HepG2 (cell line): Measurements from ENCODE around the gene STC2. TPM values are rescaled to one million over a fixed set of nuclear protein-coding genes. Genes with fewer than 3 reads are reported as not detected.

ENCODE experiments used
- CC2D1A ChIP-seq: sonication (generic); formaldehyde crosslinking; IDR thresholded peaks from 2 replicates; pipeline ENCODE4 v1.8.1; 2023; ENCODE audit warnings: mild to moderate bottlenecking, missing genetic modification reagents
- EHMT2 ChIP-seq: fragments of 200-600 bp; sonication (generic); IDR thresholded peaks from 2 replicates; pipeline ENCODE4 v1.7.0; 2017; ENCODE audit warnings: antibody characterized with exemption, low read depth, low read length, borderline replicate concordance
- HMG20A ChIP-seq: IDR thresholded peaks from 2 replicates; pipeline ENCODE4 v1.6.1; 2016; ENCODE audit warnings: borderline replicate concordance
- JUNB ChIP-seq: sonication (generic); formaldehyde crosslinking; IDR thresholded peaks from 2 replicates; pipeline ENCODE4 v1.8.0; 2022; ENCODE audit warnings: missing genetic modification reagents, mild to moderate bottlenecking, borderline replicate concordance
- PAX8 ChIP-seq: sonication (generic); formaldehyde crosslinking; IDR thresholded peaks from 2 replicates; pipeline ENCODE4 v1.8.0; 2022; ENCODE audit warnings: mild to moderate bottlenecking, missing genetic modification reagents, borderline replicate concordance
- SUZ12 ChIP-seq: fragments of 150-350 bp; IDR thresholded peaks from 2 replicates; pipeline ENCODE4 v1.6.1; 2014; ENCODE audit warnings: low read depth, low read length
- YY1 ChIP-seq: IDR thresholded peaks from 2 replicates; pipeline ENCODE4 v1.6.1; 2011; ENCODE audit warnings: low read length, low read depth, moderate library complexity, mild to moderate bottlenecking; ENCODE audit not compliant: insufficient read depth, insufficient replicate concordance
- ZKSCAN8 ChIP-seq: IDR thresholded peaks from 2 replicates; pipeline ENCODE4 v1.6.1; 2016; ENCODE audit warnings: borderline replicate concordance, missing genetic modification reagents, missing compliant biosample characterization
- ZNF124 ChIP-seq: sonication (generic); formaldehyde crosslinking; IDR thresholded peaks from 2 replicates; pipeline ENCODE4 v1.4.0; 2020; ENCODE audit warnings: missing genetic modification reagents
- ZNF317 ChIP-seq: sonication (generic); formaldehyde crosslinking; IDR thresholded peaks from 2 replicates; pipeline ENCODE4 v1.5.0; 2020; ENCODE audit warnings: mild to moderate bottlenecking, missing genetic modification reagents
- ZNF383 ChIP-seq: sonication (generic); formaldehyde crosslinking; IDR thresholded peaks from 2 replicates; pipeline ENCODE4 v1.4.0; 2020; ENCODE audit warnings: missing genetic modification reagents, mild to moderate bottlenecking, borderline replicate concordance
- ZNF451 ChIP-seq: sonication (generic); formaldehyde crosslinking; IDR thresholded peaks from 2 replicates; pipeline ENCODE4 v1.5.0; 2020; ENCODE audit warnings: mild to moderate bottlenecking, missing genetic modification reagents
- ZNF616 ChIP-seq: sonication (generic); formaldehyde crosslinking; IDR thresholded peaks from 2 replicates; pipeline ENCODE4 v1.5.0; 2020; ENCODE audit warnings: low read depth, mild to moderate bottlenecking, missing genetic modification reagents
- ZNF878 ChIP-seq: sonication (generic); formaldehyde crosslinking; IDR thresholded peaks from 2 replicates; pipeline ENCODE4 v1.8.1; 2023; ENCODE audit warnings: mild to moderate bottlenecking, missing genetic modification reagents, moderate library complexity
- ZSCAN30 ChIP-seq: sonication (generic); formaldehyde crosslinking; IDR thresholded peaks from 2 replicates; pipeline ENCODE4 v1.5.0; 2020; ENCODE audit warnings: mild to moderate bottlenecking, missing genetic modification reagents
- polyA plus RNA-seq, 8 experiments: library from polyadenylated mRNA; depleted of rRNA in 3 of 8; stranded (reverse) in 7 of 8; unstranded in 1 of 8; fragments of >200 nt; fragmentation: Illumina TruSeq in 4 of 8; extraction: Trizol in 4 of 8; gene quantifications; 2 replicates each; pipeline versions ENCODE4 v1.2.1 to v1.2.3, GENCODE V29; 2011 to 2016; ENCODE audit warnings: low read depth in 4 of 8, missing spikeins in 1 of 8, mixed read lengths in 1 of 8; ENCODE audit not compliant: insufficient read depth in 1 of 8
- total RNA-seq, 5 experiments: library from RNA; depleted of rRNA; stranded (reverse); fragments of >200 nt; fragmentation: Illumina TruSeq; extraction: Trizol; gene quantifications; 2 replicates each; pipeline ENCODE4 v1.2.3, GENCODE V29; 2016; ENCODE audit warnings: low read depth in 1 of 5
- TF ChIP-seq, protein P1 (sequence below): sonication (generic); formaldehyde crosslinking; IDR thresholded peaks from 2 replicates; pipeline ENCODE4 v1.8.0; 2022; ENCODE audit warnings: mild to moderate bottlenecking, missing genetic modification reagents, moderate library complexity
- TF ChIP-seq, protein P2 (sequence below): sonication (generic); formaldehyde crosslinking; IDR thresholded peaks from 2 replicates; pipeline ENCODE4 v1.4.0; 2020; ENCODE audit warnings: missing genetic modification reagents
- TF ChIP-seq, protein P3 (sequence below): sonication (generic); formaldehyde crosslinking; IDR thresholded peaks from 2 replicates; pipeline ENCODE4 v1.5.1; 2020; ENCODE audit warnings: missing genetic modification reagents, mild to moderate bottlenecking, borderline replicate concordance
- TF ChIP-seq, protein P4 (sequence below): IDR thresholded peaks from 2 replicates; pipeline ENCODE4 v1.6.1; 2016; ENCODE audit warnings: missing compliant biosample characterization, missing genetic modification reagents, borderline replicate concordance
- TF ChIP-seq, protein P5 (sequence below): sonication (generic); formaldehyde crosslinking; IDR thresholded peaks from 2 replicates; pipeline ENCODE4 v1.4.0; 2020; ENCODE audit warnings: missing genetic modification reagents
- TF ChIP-seq, protein P6 (sequence below): sonication (generic); formaldehyde crosslinking; IDR thresholded peaks from 2 replicates; pipeline ENCODE4 v1.8.0; 2023; ENCODE audit warnings: mild to moderate bottlenecking, missing genetic modification reagents

The STC2 gene
- total and polyA plus RNA-seq, 2 of the 13 experiments (the other 11 are each of a cell fraction or from before 2014, with no cell fraction given), result 27.1 to 69.2 TPM

DNA sequence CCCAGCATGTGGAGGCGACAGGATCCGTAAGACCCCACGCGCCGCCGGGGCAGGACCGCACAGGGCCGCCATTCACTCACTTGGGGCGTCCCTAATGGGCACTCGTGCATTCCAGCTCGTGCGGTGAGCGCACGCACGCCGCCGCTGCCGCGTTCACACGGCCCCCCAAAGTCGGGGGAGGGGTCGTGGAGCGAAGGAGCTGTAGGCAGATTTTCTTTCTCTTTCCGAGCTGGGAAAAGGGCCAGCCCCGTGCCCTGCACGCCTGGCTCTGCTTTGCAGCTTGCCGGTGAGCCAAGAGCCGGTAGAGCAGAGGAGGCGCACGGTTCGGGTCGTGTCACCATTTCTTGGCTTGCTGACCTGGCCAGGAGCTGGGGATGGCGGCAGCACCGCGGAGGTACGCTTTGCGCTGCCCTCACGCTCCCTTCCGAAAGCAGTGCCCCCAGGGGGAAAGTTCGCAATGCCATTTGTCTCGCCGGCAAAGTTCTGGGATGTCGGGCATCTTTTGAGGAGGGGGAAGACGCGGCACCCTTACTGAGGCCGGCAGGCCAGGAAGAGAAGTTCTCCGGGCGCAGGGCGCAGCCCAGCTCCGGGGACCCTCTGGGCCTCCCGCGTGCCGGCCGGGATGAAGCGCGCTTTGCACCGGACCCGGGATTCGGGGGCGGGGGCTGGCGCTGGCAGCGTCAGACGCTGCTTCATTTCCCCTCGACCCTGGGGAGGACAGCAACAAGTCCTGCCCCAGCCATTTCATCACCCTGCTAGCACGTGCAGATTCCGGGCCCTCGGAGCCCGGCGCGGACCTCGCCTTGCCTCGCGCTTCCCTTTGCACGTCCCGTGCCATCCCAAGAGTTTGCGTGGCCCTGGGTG lies 898 bp downstream of the STC2 start (continued):
- TF ChIP-seq JUNB (CRISPR knock-in tag) (no peak), YY1 (no peak), ZNF124 (CRISPR knock-in tag) (no peak), ZNF616 (CRISPR knock-in tag) (no peak), EHMT2 (no peak), ZKSCAN8 (CRISPR knock-in tag) (no peak), ZNF317 (CRISPR knock-in tag) (no peak), PAX8 (CRISPR knock-in tag) (no peak), SUZ12 (no peak), ZNF878 (CRISPR knock-in tag) (no peak), ZSCAN30 (CRISPR knock-in tag) (no peak), ZNF383 (CRISPR knock-in tag) (no peak), CC2D1A (CRISPR knock-in tag) (no peak), HMG20A (no peak), ZNF451 (no peak)
- TF ChIP-seq, protein P1, sequence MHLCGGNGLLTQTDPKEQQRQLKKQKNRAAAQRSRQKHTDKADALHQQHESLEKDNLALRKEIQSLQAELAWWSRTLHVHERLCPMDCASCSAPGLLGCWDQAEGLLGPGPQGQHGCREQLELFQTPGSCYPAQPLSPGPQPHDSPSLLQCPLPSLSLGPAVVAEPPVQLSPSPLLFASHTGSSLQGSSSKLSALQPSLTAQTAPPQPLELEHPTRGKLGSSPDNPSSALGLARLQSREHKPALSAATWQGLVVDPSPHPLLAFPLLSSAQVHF (CRISPR knock-in tag), result peak; percentile 15; the same call in 1 of the 2 replicates
- TF ChIP-seq, protein P2, sequence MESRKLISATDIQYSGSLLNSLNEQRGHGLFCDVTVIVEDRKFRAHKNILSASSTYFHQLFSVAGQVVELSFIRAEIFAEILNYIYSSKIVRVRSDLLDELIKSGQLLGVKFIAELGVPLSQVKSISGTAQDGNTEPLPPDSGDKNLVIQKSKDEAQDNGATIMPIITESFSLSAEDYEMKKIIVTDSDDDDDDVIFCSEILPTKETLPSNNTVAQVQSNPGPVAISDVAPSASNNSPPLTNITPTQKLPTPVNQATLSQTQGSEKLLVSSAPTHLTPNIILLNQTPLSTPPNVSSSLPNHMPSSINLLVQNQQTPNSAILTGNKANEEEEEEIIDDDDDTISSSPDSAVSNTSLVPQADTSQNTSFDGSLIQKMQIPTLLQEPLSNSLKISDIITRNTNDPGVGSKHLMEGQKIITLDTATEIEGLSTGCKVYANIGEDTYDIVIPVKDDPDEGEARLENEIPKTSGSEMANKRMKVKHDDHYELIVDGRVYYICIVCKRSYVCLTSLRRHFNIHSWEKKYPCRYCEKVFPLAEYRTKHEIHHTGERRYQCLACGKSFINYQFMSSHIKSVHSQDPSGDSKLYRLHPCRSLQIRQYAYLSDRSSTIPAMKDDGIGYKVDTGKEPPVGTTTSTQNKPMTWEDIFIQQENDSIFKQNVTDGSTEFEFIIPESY (CRISPR knock-in tag), result no peak
- TF ChIP-seq, protein P3, sequence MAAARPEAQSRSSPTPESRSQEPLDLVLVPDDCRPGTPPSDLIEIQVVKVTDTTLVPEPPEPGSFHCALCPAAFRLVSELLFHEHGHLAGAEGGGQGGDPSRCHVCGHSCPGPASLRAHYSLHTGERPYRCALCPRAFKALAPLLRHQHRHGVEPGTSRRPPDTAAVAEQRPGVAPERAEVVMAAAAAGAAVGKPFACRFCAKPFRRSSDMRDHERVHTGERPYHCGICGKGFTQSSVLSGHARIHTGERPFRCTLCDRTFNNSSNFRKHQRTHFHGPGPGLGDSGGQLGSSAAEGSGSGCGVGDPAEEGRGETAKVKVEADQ, result no peak
- TF ChIP-seq, protein P4, sequence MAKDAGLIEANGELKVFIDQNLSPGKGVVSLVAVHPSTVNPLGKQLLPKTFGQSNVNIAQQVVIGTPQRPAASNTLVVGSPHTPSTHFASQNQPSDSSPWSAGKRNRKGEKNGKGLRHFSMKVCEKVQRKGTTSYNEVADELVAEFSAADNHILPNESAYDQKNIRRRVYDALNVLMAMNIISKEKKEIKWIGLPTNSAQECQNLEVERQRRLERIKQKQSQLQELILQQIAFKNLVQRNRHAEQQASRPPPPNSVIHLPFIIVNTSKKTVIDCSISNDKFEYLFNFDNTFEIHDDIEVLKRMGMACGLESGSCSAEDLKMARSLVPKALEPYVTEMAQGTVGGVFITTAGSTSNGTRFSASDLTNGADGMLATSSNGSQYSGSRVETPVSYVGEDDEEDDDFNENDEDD (CRISPR knock-in tag), result no peak
- TF ChIP-seq, protein P5, sequence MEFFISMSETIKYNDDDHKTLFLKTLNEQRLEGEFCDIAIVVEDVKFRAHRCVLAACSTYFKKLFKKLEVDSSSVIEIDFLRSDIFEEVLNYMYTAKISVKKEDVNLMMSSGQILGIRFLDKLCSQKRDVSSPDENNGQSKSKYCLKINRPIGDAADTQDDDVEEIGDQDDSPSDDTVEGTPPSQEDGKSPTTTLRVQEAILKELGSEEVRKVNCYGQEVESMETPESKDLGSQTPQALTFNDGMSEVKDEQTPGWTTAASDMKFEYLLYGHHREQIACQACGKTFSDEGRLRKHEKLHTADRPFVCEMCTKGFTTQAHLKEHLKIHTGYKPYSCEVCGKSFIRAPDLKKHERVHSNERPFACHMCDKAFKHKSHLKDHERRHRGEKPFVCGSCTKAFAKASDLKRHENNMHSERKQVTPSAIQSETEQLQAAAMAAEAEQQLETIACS, result no peak; the same call in none of the 2 replicates
- TF ChIP-seq, protein P6, sequence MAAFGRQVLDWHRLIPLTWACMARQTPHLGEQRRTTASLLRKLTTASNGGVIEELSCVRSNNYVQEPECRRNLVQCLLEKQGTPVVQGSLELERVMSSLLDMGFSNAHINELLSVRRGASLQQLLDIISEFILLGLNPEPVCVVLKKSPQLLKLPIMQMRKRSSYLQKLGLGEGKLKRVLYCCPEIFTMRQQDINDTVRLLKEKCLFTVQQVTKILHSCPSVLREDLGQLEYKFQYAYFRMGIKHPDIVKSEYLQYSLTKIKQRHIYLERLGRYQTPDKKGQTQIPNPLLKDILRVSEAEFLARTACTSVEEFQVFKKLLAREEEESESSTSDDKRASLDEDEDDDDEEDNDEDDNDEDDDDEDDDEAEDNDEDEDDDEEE (CRISPR knock-in tag), result 0 out of 2 replicates have a peak, but pooled peaks have one; percentile 9
